Choroid plexus epithelial cell (primary cell): ENCODE measurements around the gene PPP1R7.

ENCODE experiments used
- DNase-seq: peaks from one replicate; pipeline ENCODE4 v3.0.0-alpha.2; 2010; ENCODE audit warnings: low read depth
- H3K4me3 ChIP-seq: 2 replicates; pipeline ENCODE4 v1.5.1; 2011; ENCODE audit warnings: low read depth, mild to moderate bottlenecking, control low read depth, low read length, moderate library complexity
- TF ChIP-seq, protein P1 (sequence below): conservative IDR thresholded peaks from 2 replicates; pipeline ENCODE4 v1.5.1; 2011; ENCODE audit warnings: low read depth, mild to moderate bottlenecking, control low read depth, inconsistent platforms, low read length, moderate library complexity

PPP1R7 gene

DNA sequence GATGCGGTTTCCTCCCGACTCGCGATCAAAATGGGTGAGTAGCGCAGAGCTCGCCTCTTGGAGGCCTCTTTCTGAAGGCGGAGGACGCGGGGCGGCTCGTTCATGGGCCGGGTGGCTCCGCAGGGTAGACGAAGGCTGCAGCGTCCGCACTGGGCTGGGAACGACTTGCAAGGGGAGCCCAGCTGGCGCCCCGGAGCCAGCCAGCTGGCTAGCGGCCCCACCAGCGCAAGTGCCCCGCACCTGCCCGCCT, 667 bp upstream of the PPP1R7 start:
- H3K4me3 ChIP-seq = peak overlapping the region; percentile 88
- TF ChIP-seq, protein P1, sequence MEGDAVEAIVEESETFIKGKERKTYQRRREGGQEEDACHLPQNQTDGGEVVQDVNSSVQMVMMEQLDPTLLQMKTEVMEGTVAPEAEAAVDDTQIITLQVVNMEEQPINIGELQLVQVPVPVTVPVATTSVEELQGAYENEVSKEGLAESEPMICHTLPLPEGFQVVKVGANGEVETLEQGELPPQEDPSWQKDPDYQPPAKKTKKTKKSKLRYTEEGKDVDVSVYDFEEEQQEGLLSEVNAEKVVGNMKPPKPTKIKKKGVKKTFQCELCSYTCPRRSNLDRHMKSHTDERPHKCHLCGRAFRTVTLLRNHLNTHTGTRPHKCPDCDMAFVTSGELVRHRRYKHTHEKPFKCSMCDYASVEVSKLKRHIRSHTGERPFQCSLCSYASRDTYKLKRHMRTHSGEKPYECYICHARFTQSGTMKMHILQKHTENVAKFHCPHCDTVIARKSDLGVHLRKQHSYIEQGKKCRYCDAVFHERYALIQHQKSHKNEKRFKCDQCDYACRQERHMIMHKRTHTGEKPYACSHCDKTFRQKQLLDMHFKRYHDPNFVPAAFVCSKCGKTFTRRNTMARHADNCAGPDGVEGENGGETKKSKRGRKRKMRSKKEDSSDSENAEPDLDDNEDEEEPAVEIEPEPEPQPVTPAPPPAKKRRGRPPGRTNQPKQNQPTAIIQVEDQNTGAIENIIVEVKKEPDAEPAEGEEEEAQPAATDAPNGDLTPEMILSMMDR = no peak
- DNase-seq = no peak

DNA sequence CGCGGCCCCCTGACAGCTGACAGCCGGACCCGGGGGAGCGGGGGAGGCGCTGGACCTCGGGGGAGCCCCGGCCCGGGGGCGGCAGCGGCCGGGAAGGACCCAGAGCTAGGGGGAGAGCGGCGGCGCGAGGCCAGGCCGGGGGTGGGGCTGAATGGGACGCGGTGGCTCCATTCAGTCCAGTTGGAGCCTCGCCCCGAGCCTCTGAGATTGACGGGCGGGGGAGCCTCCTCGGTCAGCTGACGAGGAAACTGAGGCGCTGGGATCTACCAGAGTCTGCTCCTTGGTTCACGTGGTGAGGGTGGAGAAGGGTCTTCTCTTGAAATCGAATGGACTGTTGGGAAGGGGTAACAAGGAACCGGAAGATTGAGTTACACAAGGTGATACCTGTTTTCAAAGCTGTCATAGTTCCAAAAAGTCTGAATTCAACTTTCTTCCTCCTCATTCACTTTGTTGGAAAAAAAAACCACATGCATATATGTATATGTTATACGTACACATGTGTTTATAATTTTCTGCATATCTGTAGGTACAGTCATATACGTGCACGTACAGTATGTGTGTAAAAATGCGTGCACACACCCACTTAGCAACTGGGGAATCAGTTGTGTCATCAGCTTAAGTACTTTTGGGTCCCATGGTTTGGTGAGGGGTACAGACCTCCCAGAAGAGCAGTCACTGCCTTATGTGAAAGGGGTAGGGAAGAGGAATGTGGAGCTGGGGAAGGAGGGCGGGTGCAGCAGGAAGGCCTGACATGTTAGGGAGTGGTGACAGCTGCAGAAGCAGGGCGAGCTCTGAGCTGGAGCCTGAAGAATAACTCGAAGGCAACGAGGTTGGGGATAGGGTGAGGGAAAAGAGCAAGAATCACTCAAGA, 628 bp downstream of the PPP1R7 start:
- no peak for DNase-seq
- peak overlapping the region; percentile 88 for H3K4me3 ChIP-seq
- TF ChIP-seq, protein P1 = no peak

- TF ChIP-seq, protein P1 = no peak
- DNase-seq = no peak
- no peak overlapping the region for H3K4me3 ChIP-seq
Measured at GRCh38 chr2:241151934-241152660, 1.8 kb downstream of the PPP1R7 start.

DNA sequence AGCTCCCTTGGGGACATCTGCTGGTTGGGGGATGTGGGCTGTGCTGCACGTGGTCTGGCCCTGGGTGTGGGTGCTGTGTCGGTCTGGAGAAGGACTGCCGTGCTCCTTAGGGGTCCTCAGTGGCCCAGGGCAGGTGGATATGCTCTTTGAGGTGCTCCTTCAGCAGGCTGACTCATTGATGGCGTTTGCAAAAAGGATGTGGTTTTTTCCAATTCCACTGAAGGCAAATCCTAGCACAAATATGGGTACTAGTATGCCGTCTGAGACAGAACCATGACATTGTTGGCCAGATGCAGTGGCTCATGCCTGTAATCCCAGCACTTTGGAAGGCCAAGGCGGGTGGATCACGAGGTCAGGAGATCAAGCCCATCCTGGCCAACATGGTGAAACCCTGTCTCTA, 3.3 kb downstream of the PPP1R7 start:
- TF ChIP-seq, protein P1 = no peak
- no peak overlapping the region for H3K4me3 ChIP-seq
- no peak for DNase-seq

DNA sequence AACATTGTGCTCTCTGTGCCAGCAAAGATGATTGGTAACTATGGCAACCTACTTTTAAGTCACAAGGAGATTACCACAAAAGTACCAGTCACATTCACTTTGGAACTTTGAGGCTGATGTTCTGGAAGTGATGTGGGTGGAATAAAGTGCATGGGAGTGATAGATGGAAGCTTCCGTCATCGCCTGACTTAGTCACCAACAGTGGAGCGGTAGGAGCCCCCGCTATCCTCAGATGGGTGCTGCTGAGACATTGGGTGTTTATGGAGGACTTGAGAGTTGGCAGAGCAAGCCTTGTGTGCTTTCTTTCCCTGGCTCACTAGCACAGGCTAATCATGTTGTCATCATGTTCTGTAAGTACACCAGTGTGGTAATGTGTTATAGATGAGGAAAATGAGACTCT, 4.6 kb downstream of the PPP1R7 start:
- TF ChIP-seq, protein P1 = no peak
- H3K4me3 ChIP-seq = no peak overlapping the region
- DNase-seq = no peak

- TF ChIP-seq, protein P1 = no peak
- H3K4me3 ChIP-seq = no peak overlapping the region
- DNase-seq = no peak
Measured at GRCh38 chr2:241155936-241156335, 5.7 kb downstream of the PPP1R7 start.
